ENCODE results near the gene RTP3. TPM values are rescaled to one million over a fixed set of nuclear protein-coding genes. Genes with fewer than 3 reads are reported as not detected.

Gene RTP3
- total RNA-seq, 1 donor from 2014 or later = not detected

GRCh38 chr3:46454606-46455005, 43.2 kb upstream of the RTP3 start:
- Mint-ChIP-seq H3K4me3 (ENCODE audit: low read depth) (no peak overlapping the region), H3K36me3 (ENCODE audit: insufficient read depth) (no peaks in the 10 kb centered on the region), H3K27me3 (peaks cover 20% of the 10 kb centered on the region), H3K9me3 (ENCODE audit: low read depth) (no peaks in the 10 kb centered on the region), H3K27ac (no peak overlapping the region), H3K4me1 (ENCODE audit: low read depth) (no peaks in the 10 kb centered on the region)
- TF ChIP-seq CTCF (IDR thresholded peaks at IDR 0.05; ENCODE audit: unreplicated experiment) = no peak
- no peak for DNase-seq (ENCODE audit: low spot score, unreplicated experiment)

GRCh38 chr3:46455231-46456115, 42.3 kb upstream of the RTP3 start:
- H3K36me3 Mint-ChIP-seq (ENCODE audit: insufficient read depth) = no peaks in the 10 kb centered on the region
- no peak for DNase-seq (ENCODE audit: low spot score, unreplicated experiment)
- no peak overlapping the region for H3K4me3 Mint-ChIP-seq (ENCODE audit: low read depth)
- H3K27me3 Mint-ChIP-seq = peaks cover 20% of the 10 kb centered on the region
- TF ChIP-seq CTCF (IDR thresholded peaks at IDR 0.05; ENCODE audit: unreplicated experiment) = no peak
- no peak overlapping the region for H3K27ac Mint-ChIP-seq
- H3K9me3 Mint-ChIP-seq (ENCODE audit: low read depth) = peaks cover 4% of the 10 kb centered on the region
- no peaks in the 10 kb centered on the region for H3K4me1 Mint-ChIP-seq (ENCODE audit: low read depth)

- Mint-ChIP-seq H3K27ac (no peak overlapping the region), H3K9me3 (ENCODE audit: low read depth) (peaks cover 9% of the 10 kb centered on the region), H3K27me3 (peaks cover 20% of the 10 kb centered on the region), H3K36me3 (ENCODE audit: insufficient read depth) (no peaks in the 10 kb centered on the region), H3K4me3 (ENCODE audit: low read depth) (no peak overlapping the region), H3K4me1 (ENCODE audit: low read depth) (no peaks in the 10 kb centered on the region)
- DNase-seq (ENCODE audit: low spot score, unreplicated experiment) = no peak
- TF ChIP-seq CTCF (IDR thresholded peaks at IDR 0.05; ENCODE audit: unreplicated experiment) = no peak
These were observed 41.7 kb upstream of the RTP3 start for GRCh38 chr3:46456118-46456517.

- peaks cover 9% of the 10 kb centered on the region for H3K9me3 Mint-ChIP-seq (ENCODE audit: low read depth)
- H3K4me3 Mint-ChIP-seq (ENCODE audit: low read depth) = no peak overlapping the region
- H3K27me3 Mint-ChIP-seq = peaks cover 25% of the 10 kb centered on the region
- TF ChIP-seq CTCF (IDR thresholded peaks at IDR 0.05; ENCODE audit: unreplicated experiment) = no peak
- DNase-seq (ENCODE audit: low spot score, unreplicated experiment) = no peak
- no peaks in the 10 kb centered on the region for H3K36me3 Mint-ChIP-seq (ENCODE audit: insufficient read depth)
- no peak overlapping the region for H3K27ac Mint-ChIP-seq
- no peaks in the 10 kb centered on the region for H3K4me1 Mint-ChIP-seq (ENCODE audit: low read depth)
These were observed 37.7 kb upstream of the RTP3 start for GRCh38 chr3:46460051-46460450.

- peaks cover 36% of the 10 kb centered on the region for H3K27me3 Mint-ChIP-seq
These were observed 35.7 kb upstream of the RTP3 start for GRCh38 chr3:46462111-46462510.

More at GRCh38 chr3:46462111-46462510, 35.7 kb upstream of the RTP3 start:
- Mint-ChIP-seq H3K9me3 (ENCODE audit: low read depth) (peaks cover 9% of the 10 kb centered on the region), H3K4me3 (ENCODE audit: low read depth) (no peak overlapping the region), H3K36me3 (ENCODE audit: insufficient read depth) (no peaks in the 10 kb centered on the region), H3K27ac (peak overlapping the region; percentile 37), H3K4me1 (ENCODE audit: low read depth) (no peaks in the 10 kb centered on the region)
- TF ChIP-seq CTCF (IDR thresholded peaks at IDR 0.05; ENCODE audit: unreplicated experiment) = no peak
- DNase-seq (ENCODE audit: low spot score, unreplicated experiment) = no peak

Data from progenitor cell of endocrine pancreas (in vitro differentiated cells).